Natural killer cell (primary cell): ENCODE data around the gene RBP5. TPM values are rescaled to one million over a fixed set of nuclear protein-coding genes. Genes with fewer than 3 reads are reported as not detected.

Experiments used
- ATAC-seq, 3 donors: fragments of 150-1000 bp in 2 of 3; fragments of 200-7000 bp in 1 of 3; cut with Tn5 transposase; 1 replicate in 1 of 3; 2 replicates in 2 of 3; pipeline ENCODE4 v1.10.0; 2021; ENCODE audit warnings: mild to moderate bottlenecking in 2 of 3, moderate library complexity in 2 of 3
- DNase-seq, 2 donors: peaks; one replicate each; pipeline versions ENCODE4 v3.0.0 to v3.0.0-alpha.2; 2013 to 2021; ENCODE audit warnings: mixed read lengths in 1 of 2
- H3K27ac ChIP-seq: one replicate; pipeline ENCODE4 v1.5.1; 2013; ENCODE audit warnings: mild to moderate bottlenecking, low read length
- H3K27me3 ChIP-seq: one replicate; pipeline ENCODE4 v1.6.1; 2013; ENCODE audit warnings: low read length; ENCODE audit not compliant: control insufficient read depth, insufficient read depth
- H3K36me3 ChIP-seq: one replicate; pipeline ENCODE4 v1.6.1; 2013; ENCODE audit warnings: low read length; ENCODE audit not compliant: control insufficient read depth, insufficient read depth
- H3K4me1 ChIP-seq: one replicate; pipeline ENCODE4 v1.6.1; 2013; ENCODE audit warnings: low read length; ENCODE audit not compliant: control insufficient read depth, insufficient read depth
- H3K4me3 ChIP-seq: one replicate; pipeline ENCODE4 v1.5.1; 2013; ENCODE audit warnings: low read length
- H3K9me3 ChIP-seq: one replicate; pipeline ENCODE4 v1.6.1; 2013; ENCODE audit warnings: low read length; ENCODE audit not compliant: control insufficient read depth, insufficient read depth
- H3K27ac Mint-ChIP-seq, 2 donors: one replicate each; pipeline ENCODE4 v1.8.0; 2022; ENCODE audit warnings: mild to moderate bottlenecking in 2 of 2, mixed read lengths in 2 of 2, moderate library complexity in 1 of 2
- H3K27me3 Mint-ChIP-seq, 2 donors: one replicate each; pipeline ENCODE4 v1.8.0; 2022; ENCODE audit warnings: low read depth in 2 of 2, mixed read lengths in 2 of 2
- H3K36me3 Mint-ChIP-seq: one replicate; pipeline ENCODE4 v1.8.0; 2022; ENCODE audit warnings: mixed read lengths
- H3K4me1 Mint-ChIP-seq, 2 donors: one replicate each; pipeline ENCODE4 v1.8.0; 2022; ENCODE audit warnings: mixed read lengths in 2 of 2
- H3K4me3 Mint-ChIP-seq: one replicate; pipeline ENCODE4 v1.8.0; 2022; ENCODE audit warnings: mild to moderate bottlenecking, moderate library complexity, mixed read lengths
- H3K9me3 Mint-ChIP-seq, 2 donors: one replicate each; pipeline ENCODE4 v1.8.0; 2022; ENCODE audit warnings: mixed read lengths in 2 of 2
- CTCF ChIP-seq: fragments of 200-600 bp; IDR thresholded peaks from one replicate; pipeline ENCODE4 v1.8.0; 2022; ENCODE audit warnings: antibody characterized with exemption
- WGBS: methylation state at CpG from one replicate; pipeline ENCODE4 v1.1.7; 2013; ENCODE audit warnings: missing lambda C conversion rate; ENCODE audit not compliant: insufficient coverage; 5-methylcytosine and 5-hydroxymethylcytosine counted together
- intact Hi-C: fragments of 100-400 bp; cut with micrococcal nuclease; formaldehyde crosslinking; loops from one replicate; pipeline ENCODE4 v1.14.2; 2022
- total RNA-seq, 4 donors: library from RNA; stranded (reverse); fragments of 120-200 nt in 1 of 4; gene quantifications; one replicate each; pipeline versions ENCODE4 v1.2.3 to v1.2.4, GENCODE V29; 2013 to 2022

RBP5 gene
- total RNA-seq, 3 donors from 2014 or later (not counting 1 experiment from before 2014, with no cell fraction given), result not detected

- Histone ChIP-seq H3K36me3 (peaks cover 71% of the 10 kb centered on the region), H3K9me3 (no peaks in the 10 kb centered on the region), H3K4me1 (no peaks in the 10 kb centered on the region), H3K27ac (no peak overlapping the region), H3K4me3 (no peak overlapping the region), H3K27me3 (no peaks in the 10 kb centered on the region)
- H3K36me3 Mint-ChIP-seq, result peaks cover 3% of the 10 kb centered on the region
- no peak overlapping the region for H3K27ac Mint-ChIP-seq
- DNase-seq (no peak), ATAC-seq (no peak)
- no peak for TF ChIP-seq CTCF
- H3K4me1 Mint-ChIP-seq, result no peaks in the 10 kb centered on the region
- intact Hi-C loops, result no loop called here
- WGBS, result 96% methylated on average over 11 of the region's 12 CpGs
- H3K9me3 Mint-ChIP-seq, result no peaks in the 10 kb centered on the region
- H3K27me3 Mint-ChIP-seq, result no peaks in the 10 kb centered on the region
- no peak overlapping the region for H3K4me3 Mint-ChIP-seq
Measured at GRCh38 chr12:7154901-7155470, 26.3 kb upstream of the RBP5 start.

GRCh38 chr12:7154042-7154441 is 25.4 kb upstream of the RBP5 start:
- H3K4me3 Mint-ChIP-seq, result no peak overlapping the region
- TF ChIP-seq CTCF, result no peak
- H3K27ac Mint-ChIP-seq, result no peak overlapping the region
- H3K36me3 Mint-ChIP-seq, result peaks cover 8% of the 10 kb centered on the region
- Histone ChIP-seq H3K4me3 (no peak overlapping the region), H3K4me1 (no peaks in the 10 kb centered on the region), H3K9me3 (no peaks in the 10 kb centered on the region), H3K36me3 (peaks cover 80% of the 10 kb centered on the region), H3K27me3 (no peaks in the 10 kb centered on the region), H3K27ac (no peak overlapping the region)
- H3K4me1 Mint-ChIP-seq, result no peaks in the 10 kb centered on the region
- ATAC-seq (no peak), DNase-seq (no peak)
- no peaks in the 10 kb centered on the region for H3K27me3 Mint-ChIP-seq
- 96% methylated on average over 6 of the region's 6 CpGs for WGBS
- intact Hi-C loops, result no loop called here
- no peaks in the 10 kb centered on the region for H3K9me3 Mint-ChIP-seq

GRCh38 chr12:7152818-7153217 is 24.1 kb upstream of the RBP5 start:
- H3K36me3 Mint-ChIP-seq, result peaks cover 8% of the 10 kb centered on the region

More at GRCh38 chr12:7152818-7153217, 24.1 kb upstream of the RBP5 start:
- Mint-ChIP-seq H3K4me1 (no peaks in the 10 kb centered on the region), H3K27ac (no peak overlapping the region), H3K4me3 (no peak overlapping the region), H3K9me3 (no peaks in the 10 kb centered on the region), H3K27me3 (no peaks in the 10 kb centered on the region)
- Histone ChIP-seq H3K27ac (no peak overlapping the region), H3K36me3 (peaks cover 92% of the 10 kb centered on the region), H3K9me3 (no peaks in the 10 kb centered on the region), H3K27me3 (no peaks in the 10 kb centered on the region), H3K4me1 (no peaks in the 10 kb centered on the region), H3K4me3 (no peak overlapping the region)
- DNase-seq (no peak), ATAC-seq (no peak)
- intact Hi-C loops, result no loop called here
- no peak for TF ChIP-seq CTCF
- 97% methylated on average over 3 of the region's 4 CpGs for WGBS
